Measurements from ENCODE around the gene GNAI1. TPM values are rescaled to one million over a fixed set of nuclear protein-coding genes. Genes with fewer than 3 reads are reported as not detected.

The GNAI1 gene
- total and polyA plus RNA-seq, 2 of the 13 experiments (the other 11 are each of a cell fraction or from before 2014, with no cell fraction given), result 3.5 to 5.7 TPM

- Histone ChIP-seq H3K4me2 (ENCODE audit: low read depth, low read length) (no peak overlapping the region), H3K4me1 (ENCODE audit: insufficient read depth, low read length) (peaks cover 16% of the 10 kb centered on the region), H3K36me3 (replicated peaks in 1 of 2; ENCODE audit: control insufficient read depth in 1 of 2, insufficient read depth in 2 of 2, low read length in 2 of 2) (no peaks in the 10 kb centered on the region), H3K27me3 (ENCODE audit: control insufficient read depth in 1 of 2, insufficient read depth in 2 of 2, low read length in 2 of 2) (no peaks in the 10 kb centered on the region), H3K27ac (ENCODE audit: extremely low read length, insufficient read depth, low read length) (no peak overlapping the region), H3K4me3 (replicated peaks in 1 of 3; ENCODE audit: insufficient read depth in 1 of 3, low read depth in 2 of 3, low read length in 3 of 3) (no peak overlapping the region), H3K9ac (ENCODE audit: insufficient read depth, low read depth, low read length) (no peak overlapping the region), H2AFZ (ENCODE audit: low read length) (no peak overlapping the region), H3K9me3 (ENCODE audit: low read length) (no peaks in the 10 kb centered on the region), H3K79me2 (ENCODE audit: insufficient read depth, low read length) (no peaks in the 10 kb centered on the region), H4K20me1 (ENCODE audit: insufficient read depth, low read length) (no peaks in the 10 kb centered on the region)
- TF ChIP-seq ZGPAT (CRISPR knock-in tag; IDR thresholded peaks at IDR 0.05) (no peak), ZNF235 (CRISPR knock-in tag; IDR thresholded peaks at IDR 0.05; ENCODE audit: borderline replicate concordance) (no peak), SRSF9 (IDR thresholded peaks at IDR 0.05; ENCODE audit: borderline replicate concordance, insufficient read depth, low read depth, low read length, poor library complexity, severe bottlenecking) (no peak), ZNF343 (CRISPR knock-in tag; IDR thresholded peaks at IDR 0.05) (no peak), CHD2 (IDR thresholded peaks at IDR 0.05; ENCODE audit: low read depth, low read length) (no peak), RFX1 (IDR thresholded peaks at IDR 0.05) (no peak), GMEB2 (CRISPR knock-in tag; IDR thresholded peaks at IDR 0.05; ENCODE audit: low read depth) (no peak), ZNF780A (CRISPR knock-in tag; IDR thresholded peaks at IDR 0.05) (no peak), SMARCE1 (IDR thresholded peaks at IDR 0.05; ENCODE audit: borderline replicate concordance) (no peak), SPEN (CRISPR knock-in tag; IDR thresholded peaks at IDR 0.05; ENCODE audit: low read depth) (no peak), ZNF101 (CRISPR knock-in tag; IDR thresholded peaks at IDR 0.05; ENCODE audit: borderline replicate concordance, low read depth) (no peak), ZNF562 (CRISPR knock-in tag; IDR thresholded peaks at IDR 0.05; ENCODE audit: borderline replicate concordance) (no peak), GTF2F1 (IDR thresholded peaks at IDR 0.05; ENCODE audit: low read length) (no peak), ZZZ3 (CRISPR knock-in tag; IDR thresholded peaks at IDR 0.05; ENCODE audit: borderline replicate concordance) (no peak), ZNF276 (CRISPR knock-in tag; IDR thresholded peaks at IDR 0.05; ENCODE audit: low read depth) (no peak)
- TF ChIP-seq, protein P1, sequence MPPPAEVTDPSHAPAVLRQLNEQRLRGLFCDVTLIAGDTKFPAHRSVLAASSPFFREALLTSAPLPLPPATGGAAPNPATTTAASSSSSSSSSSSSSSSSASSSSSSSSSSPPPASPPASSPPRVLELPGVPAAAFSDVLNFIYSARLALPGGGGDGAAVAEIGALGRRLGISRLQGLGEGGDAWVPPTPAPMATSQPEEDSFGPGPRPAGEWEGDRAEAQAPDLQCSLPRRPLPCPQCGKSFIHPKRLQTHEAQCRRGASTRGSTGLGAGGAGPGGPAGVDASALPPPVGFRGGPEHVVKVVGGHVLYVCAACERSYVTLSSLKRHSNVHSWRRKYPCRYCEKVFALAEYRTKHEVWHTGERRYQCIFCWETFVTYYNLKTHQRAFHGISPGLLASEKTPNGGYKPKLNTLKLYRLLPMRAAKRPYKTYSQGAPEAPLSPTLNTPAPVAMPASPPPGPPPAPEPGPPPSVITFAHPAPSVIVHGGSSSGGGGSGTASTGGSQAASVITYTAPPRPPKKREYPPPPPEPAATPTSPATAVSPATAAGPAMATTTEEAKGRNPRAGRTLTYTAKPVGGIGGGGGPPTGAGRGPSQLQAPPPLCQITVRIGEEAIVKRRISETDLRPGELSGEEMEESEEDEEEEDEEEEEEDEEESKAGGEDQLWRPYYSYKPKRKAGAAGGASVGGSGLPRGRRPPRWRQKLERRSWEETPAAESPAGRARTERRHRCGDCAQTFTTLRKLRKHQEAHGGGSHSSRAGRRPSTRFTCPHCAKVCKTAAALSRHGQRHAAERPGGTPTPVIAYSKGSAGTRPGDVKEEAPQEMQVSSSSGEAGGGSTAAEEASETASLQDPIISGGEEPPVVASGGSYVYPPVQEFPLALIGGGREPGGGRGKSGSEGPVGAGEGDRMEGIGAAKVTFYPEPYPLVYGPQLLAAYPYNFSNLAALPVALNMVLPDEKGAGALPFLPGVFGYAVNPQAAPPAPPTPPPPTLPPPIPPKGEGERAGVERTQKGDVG (CRISPR knock-in tag; IDR thresholded peaks at IDR 0.05; ENCODE audit: borderline replicate concordance), result no peak
- ATAC-seq, result no peak
- FAIRE-seq, result no peak
- no peak for DNase-seq (ENCODE audit: low spot score)
- WGBS (ENCODE audit: low lambda C conversion rate), result 96% methylated on average over 2 of the region's 2 CpGs
- BruUV-seq (replicated peaks), result no TSS peak
- intact Hi-C loops (cut with micrococcal nuclease; ENCODE audit: unreplicated experiment), result loop anchor here (5.0 kb wide), 1 partner anchor 93 kb away; no protein-coding TSS in a partner anchor
- in situ Hi-C loops (cut with HindIII; ENCODE audit: extremely low pct_ligation_motif_present, low pct_unique_long_range_greater_than_20kb), result no loop called here
- POLR2A ChIA-PET, result no interaction called here
- CTCF ChIA-PET (ENCODE audit: low intra/inter-chr PET ratio, low total read pairs), result no interaction called here
These were observed 95.7 kb downstream of the GNAI1 start for GRCh38 chr7:80230327-80230726.
